KOPT-K1 (cell line): ENCODE data around the gene JAGN1.
"Not testable (repeated sequence)": the region's sequence is repeated elsewhere in the genome, so short reads cannot be mapped to it uniquely, and the experiment has no call there.

ENCODE experiments used
- H3K27ac ChIP-seq: fragments of 200-600 bp; sonication (generic); 2 replicates; pipeline ENCODE4 v1.5.1; 2016; ENCODE audit warnings: antibody characterized with exemption, mild to moderate bottlenecking, low read depth, low read length; ENCODE audit not compliant: poor library complexity, severe bottlenecking
- H3K36me3 ChIP-seq: fragments of 200-600 bp; sonication (generic); 2 replicates; pipeline ENCODE4 v1.5.1; 2017; ENCODE audit warnings: antibody characterized with exemption, mild to moderate bottlenecking, low read length, moderate library complexity; ENCODE audit not compliant: insufficient read depth
- H3K9me3 ChIP-seq: fragments of 200-600 bp; sonication (generic); 2 replicates; pipeline ENCODE4 v1.5.1; 2017; ENCODE audit warnings: antibody characterized with exemption, low read length, mild to moderate bottlenecking; ENCODE audit not compliant: insufficient read depth, poor library complexity, severe bottlenecking

Gene JAGN1

DNA sequence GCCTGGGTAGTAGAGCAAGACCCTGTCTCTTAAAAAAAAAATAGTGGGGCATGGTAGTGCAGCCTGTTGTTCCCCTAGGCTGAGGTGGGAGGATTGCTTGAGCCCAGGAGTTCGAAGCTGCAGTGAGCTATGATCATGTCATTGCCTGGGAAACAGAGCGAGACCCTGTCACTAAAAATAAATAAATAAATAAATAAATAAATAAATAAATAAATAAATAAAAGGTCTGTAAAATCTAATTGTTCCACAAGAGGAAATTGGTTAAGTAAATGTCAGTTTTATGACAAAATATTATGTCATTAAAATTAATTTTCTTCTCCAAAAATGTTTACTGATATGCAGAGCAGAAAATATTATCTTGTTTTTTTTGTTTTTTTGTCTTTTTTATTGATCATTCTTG, 48.6 kb downstream of the JAGN1 start:
- Histone ChIP-seq H3K27ac (no peak overlapping the region), H3K9me3 (no peaks in the 10 kb centered on the region), H3K36me3 (peaks cover 25% of the 10 kb centered on the region; the same call in 1 of the 2 replicates)

DNA sequence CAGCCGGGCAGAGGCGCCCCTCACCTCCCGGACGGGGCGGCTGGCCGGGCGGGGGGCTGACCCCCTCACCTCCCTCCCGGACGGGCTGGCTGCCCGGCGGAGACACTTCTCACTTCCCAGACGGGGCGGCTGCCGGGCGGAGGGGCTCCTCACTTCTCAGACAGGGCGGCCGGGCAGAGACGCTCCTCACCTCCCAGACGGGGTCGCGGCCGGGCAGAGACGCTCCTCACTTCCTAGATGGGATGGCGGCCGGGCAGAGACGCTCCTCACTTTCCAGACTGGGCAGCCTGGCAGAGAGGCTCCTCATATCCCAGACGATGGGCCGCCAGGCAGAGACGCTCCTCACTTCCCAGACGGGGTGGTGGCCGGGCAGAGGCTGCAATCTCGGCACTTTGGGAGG, 49.5 kb downstream of the JAGN1 start:
- not testable (repeated sequence) for H3K27ac ChIP-seq, H3K9me3 ChIP-seq
- peaks cover 27% of the 10 kb centered on the region; the same call in 1 of the 2 replicates for H3K36me3 ChIP-seq

DNA sequence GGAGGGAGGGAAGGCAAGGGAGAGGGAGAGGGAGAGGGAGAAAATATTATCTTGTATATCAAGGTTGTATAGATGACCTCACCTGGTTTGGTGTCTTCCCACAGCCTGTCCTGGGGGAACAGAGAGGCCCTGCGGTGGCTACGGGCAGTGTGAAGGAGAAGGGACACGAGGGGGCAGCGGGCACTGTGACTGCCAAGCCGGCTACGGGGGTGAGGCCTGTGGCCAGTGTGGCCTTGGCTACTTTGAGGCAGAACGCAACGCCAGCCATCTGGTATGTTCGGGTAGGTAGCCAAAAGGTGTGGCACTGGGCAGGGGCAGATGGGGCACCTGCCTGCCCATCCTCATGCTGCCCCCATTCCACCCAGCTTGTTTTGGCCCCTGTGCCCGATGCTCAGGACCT, 50.3 kb downstream of the JAGN1 start:
- H3K27ac ChIP-seq, result no peak overlapping the region
- H3K36me3 ChIP-seq, result peaks cover 27% of the 10 kb centered on the region; the same call in 1 of the 2 replicates
- no peaks in the 10 kb centered on the region for H3K9me3 ChIP-seq

DNA sequence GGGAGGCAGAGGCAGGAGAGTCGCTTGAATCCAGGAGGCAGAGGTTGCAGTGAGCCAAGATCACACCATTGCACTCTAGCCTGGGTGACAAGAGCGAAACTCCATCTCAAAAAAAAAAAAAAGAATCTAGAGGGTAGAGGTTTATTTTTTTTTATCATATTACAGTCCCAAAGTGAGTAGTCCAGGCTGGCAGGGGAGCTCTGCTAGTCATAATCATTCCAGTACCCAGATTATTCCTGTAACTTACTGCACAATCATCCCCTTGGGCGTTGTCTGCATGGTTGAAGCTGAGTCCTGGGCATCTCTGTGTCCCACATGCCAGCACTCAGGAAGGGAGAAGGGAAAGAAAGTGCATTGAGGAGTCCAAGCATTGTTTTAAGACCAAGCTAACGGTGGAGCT, 51.8 kb downstream of the JAGN1 start:
- Histone ChIP-seq H3K9me3 (no peaks in the 10 kb centered on the region), H3K27ac (no peak overlapping the region), H3K36me3 (peaks cover 19% of the 10 kb centered on the region; the same call in 1 of the 2 replicates)

DNA sequence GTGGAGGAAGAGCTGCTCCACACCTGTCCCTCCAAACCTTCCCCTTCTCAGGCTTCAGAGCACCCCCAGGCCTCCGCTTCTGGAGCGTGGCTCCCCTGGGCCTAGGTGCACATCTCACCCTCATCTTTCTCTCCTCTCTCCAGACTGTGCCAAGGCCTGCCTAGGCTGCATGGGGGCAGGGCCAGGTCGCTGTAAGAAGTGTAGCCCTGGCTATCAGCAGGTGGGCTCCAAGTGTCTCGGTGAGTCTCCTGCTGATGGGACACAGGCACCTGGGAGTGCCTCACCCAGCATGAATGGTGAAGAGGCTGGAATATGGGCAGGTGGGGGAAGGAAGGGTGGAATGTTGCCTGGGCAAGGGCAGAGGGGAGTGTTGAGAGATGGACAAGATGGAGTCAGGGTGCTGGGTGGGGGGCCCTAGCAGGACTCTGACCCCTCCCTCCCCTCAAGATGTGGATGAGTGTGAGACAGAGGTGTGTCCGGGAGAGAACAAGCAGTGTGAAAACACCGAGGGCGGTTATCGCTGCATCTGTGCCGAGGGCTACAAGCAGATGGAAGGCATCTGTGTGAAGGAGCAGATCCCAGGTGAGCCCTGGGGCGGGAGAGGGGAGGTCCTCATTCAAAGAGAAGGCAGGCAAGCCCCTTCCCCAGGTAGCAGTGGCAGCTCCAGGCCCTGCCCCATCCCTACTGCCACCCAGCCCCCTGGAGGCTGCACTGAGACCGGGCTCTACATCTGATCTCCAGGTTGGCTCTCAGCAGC, 52.7 kb downstream of the JAGN1 start:
- Histone ChIP-seq H3K9me3 (no peaks in the 10 kb centered on the region), H3K27ac (no peak overlapping the region), H3K36me3 (peaks cover 11% of the 10 kb centered on the region; the same call in 1 of the 2 replicates)
